Suprapubic skin (tissue), 4 donors: ENCODE data around the gene ZBTB44. TPM values are rescaled to one million over a fixed set of nuclear protein-coding genes. Genes with fewer than 3 reads are reported as not detected.
"Not testable (repeated sequence)": the region's sequence is repeated elsewhere in the genome, so short reads cannot be mapped to it uniquely, and the experiment has no call there.

Experiments
- DNase-seq, 2 donors: peaks; one replicate each; pipeline ENCODE4 v3.0.0-alpha.2; 2019; ENCODE audit warnings: low spot score in 2 of 2
- H3K27ac ChIP-seq: fragments of 200-600 bp; sonication (generic); one replicate; pipeline ENCODE4 v1.5.1; 2019
- H3K27me3 ChIP-seq: fragments of 200-600 bp; sonication (generic); one replicate; pipeline ENCODE4 v1.5.1; 2019
- H3K36me3 ChIP-seq: fragments of 200-600 bp; sonication (generic); one replicate; pipeline ENCODE4 v1.5.1; 2019
- H3K4me1 ChIP-seq: fragments of 200-600 bp; sonication (generic); one replicate; pipeline ENCODE4 v1.5.1; 2019
- H3K4me3 ChIP-seq: fragments of 200-600 bp; sonication (generic); one replicate; pipeline ENCODE4 v1.5.1; 2019; ENCODE audit warnings: mild to moderate bottlenecking
- H3K9me3 ChIP-seq: fragments of 200-600 bp; sonication (generic); one replicate; pipeline ENCODE4 v1.5.1; 2019
- CTCF ChIP-seq, 2 donors: fragments of 200-600 bp in 1 of 2; fragments of 450-650 bp in 1 of 2; sonication (generic) in 1 of 2; IDR thresholded peaks; one replicate each; pipeline ENCODE4 v1.5.1; 2016 to 2019; ENCODE audit warnings: antibody characterized with exemption in 2 of 2, mild to moderate bottlenecking in 1 of 2, moderate library complexity in 1 of 2
- EP300 ChIP-seq: sonication (generic); formaldehyde crosslinking; IDR thresholded peaks from one replicate; pipeline ENCODE4 v1.6.1; 2017; ENCODE audit warnings: antibody characterized with exemption
- POLR2A ChIP-seq, 2 donors: fragments of 450-650 bp; IDR thresholded peaks; one replicate each; pipeline ENCODE4 v1.6.1; 2017; ENCODE audit warnings: antibody characterized with exemption in 2 of 2, mild to moderate bottlenecking in 2 of 2, moderate library complexity in 2 of 2
- POLR2AphosphoS5 ChIP-seq, 3 donors: sonication (generic); formaldehyde crosslinking; IDR thresholded peaks; one replicate each; pipeline ENCODE4 v1.6.1; 2017; ENCODE audit warnings: antibody characterized with exemption in 3 of 3
- WGBS: methylation state at CpG from one replicate; pipeline ENCODE4 v1.1.5; 2018; 5-methylcytosine and 5-hydroxymethylcytosine counted together
- total RNA-seq, 4 donors: library from RNA; depleted of rRNA; stranded (reverse); fragments of >200 nt; gene quantifications; one replicate each; pipeline ENCODE4 v1.1.0, GENCODE V29; 2016

ZBTB44 gene
- total RNA-seq, 4 donors from 2014 or later = 28.7 to 89.5 (median 69.1) TPM

- TF ChIP-seq EP300 (no peak), CTCF (IDR thresholded peaks at IDR 0.05) (no peak), POLR2A (IDR thresholded peaks at IDR 0.05) (no peak), POLR2AphosphoS5 (IDR thresholded peaks at IDR 0.05) (no peak)
- H3K27ac ChIP-seq = no peak overlapping the region
Measured at GRCh38 chr11:130194241-130195023, 120.3 kb downstream of the ZBTB44 start.

GRCh38 chr11:130193551-130193950 lies 121.2 kb downstream of the ZBTB44 start:
- DNase-seq, H3K9me3 ChIP-seq, H3K4me1 ChIP-seq, H3K27ac ChIP-seq, H3K4me3 ChIP-seq, H3K27me3 ChIP-seq: not testable (repeated sequence)
- WGBS = 97% methylated on average over 14 of the region's 14 CpGs
- peaks cover 60% of the 10 kb centered on the region for H3K36me3 ChIP-seq

More at GRCh38 chr11:130194241-130195023, 120.3 kb downstream of the ZBTB44 start:
- WGBS = 96% methylated on average over 6 of the region's 21 CpGs
- DNase-seq = no peak
- Histone ChIP-seq H3K4me1 (no peaks in the 10 kb centered on the region), H3K36me3 (peaks cover 66% of the 10 kb centered on the region), H3K4me3 (no peak overlapping the region), H3K27me3 (no peaks in the 10 kb centered on the region), H3K9me3 (no peaks in the 10 kb centered on the region)

DNA sequence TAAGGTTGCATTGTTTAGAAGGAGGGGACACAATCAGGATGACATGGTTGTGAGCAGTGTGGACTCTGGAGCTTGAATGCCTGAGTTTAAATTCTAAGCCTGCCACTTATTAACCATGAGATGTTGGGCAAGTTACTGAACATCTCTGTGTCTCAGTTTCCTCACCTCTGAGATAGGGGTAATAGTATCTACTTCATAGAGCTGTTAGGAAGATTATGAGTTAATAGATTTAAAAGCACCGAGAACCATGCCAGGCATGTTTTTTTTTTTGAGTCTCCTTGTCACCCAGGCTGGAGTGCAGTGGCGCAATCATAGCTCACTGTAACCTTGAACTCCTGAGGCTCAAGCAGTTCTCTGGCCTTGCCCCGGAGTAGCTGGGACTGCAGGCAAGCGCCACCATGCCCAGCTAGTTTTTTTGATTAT lies 121.9 kb downstream of the ZBTB44 start:
- TF ChIP-seq POLR2AphosphoS5 (IDR thresholded peaks at IDR 0.05) (no peak), POLR2A (IDR thresholded peaks at IDR 0.05) (no peak), EP300 (no peak), CTCF (IDR thresholded peaks at IDR 0.05) (no peak)
- 76% methylated on average over 4 of the region's 4 CpGs for WGBS
- no peaks in the 10 kb centered on the region for H3K9me3 ChIP-seq
- H3K27me3 ChIP-seq = no peaks in the 10 kb centered on the region
- no peak overlapping the region for H3K4me3 ChIP-seq
- peaks cover 56% of the 10 kb centered on the region for H3K36me3 ChIP-seq
- H3K4me1 ChIP-seq = peaks cover 3% of the 10 kb centered on the region
- no peak for DNase-seq
- H3K27ac ChIP-seq = no peak overlapping the region

GRCh38 chr11:130191896-130192295 lies 122.8 kb downstream of the ZBTB44 start:
- peaks cover 47% of the 10 kb centered on the region for H3K36me3 ChIP-seq
- peaks cover 8% of the 10 kb centered on the region for H3K4me1 ChIP-seq
- TF ChIP-seq POLR2A (IDR thresholded peaks at IDR 0.05) = no peak
- no peak for TF ChIP-seq CTCF (IDR thresholded peaks at IDR 0.05)
- no peak for TF ChIP-seq EP300
- no peak for TF ChIP-seq POLR2AphosphoS5 (IDR thresholded peaks at IDR 0.05)
- no peak overlapping the region for H3K27ac ChIP-seq
- H3K4me3 ChIP-seq = no peak overlapping the region
- no peaks in the 10 kb centered on the region for H3K27me3 ChIP-seq
- no peak for DNase-seq
- WGBS = 90% methylated on average over 14 of the region's 14 CpGs
- no peaks in the 10 kb centered on the region for H3K9me3 ChIP-seq

- Histone ChIP-seq H3K36me3 (peaks cover 39% of the 10 kb centered on the region), H3K27ac (no peak overlapping the region), H3K9me3 (no peaks in the 10 kb centered on the region), H3K4me3 (no peak overlapping the region), H3K4me1 (peaks cover 8% of the 10 kb centered on the region), H3K27me3 (no peaks in the 10 kb centered on the region)
- no peak for TF ChIP-seq POLR2A (IDR thresholded peaks at IDR 0.05)
- DNase-seq = no peak
- WGBS = 91% methylated on average over 12 of the region's 29 CpGs
Measured at GRCh38 chr11:130190371-130190881, 124.3 kb downstream of the ZBTB44 start.

GRCh38 chr11:130189492-130190210 lies 125.1 kb downstream of the ZBTB44 start:
- H3K27ac ChIP-seq = no peak overlapping the region
- no peak for TF ChIP-seq POLR2A (IDR thresholded peaks at IDR 0.05)
- TF ChIP-seq EP300 = no peak
- no peak for TF ChIP-seq CTCF (IDR thresholded peaks at IDR 0.05)
- no peak for TF ChIP-seq POLR2AphosphoS5 (IDR thresholded peaks at IDR 0.05)
- 85% methylated on average over 20 of the region's 32 CpGs for WGBS
- H3K36me3 ChIP-seq = peaks cover 34% of the 10 kb centered on the region
- H3K9me3 ChIP-seq = no peaks in the 10 kb centered on the region
- no peaks in the 10 kb centered on the region for H3K27me3 ChIP-seq
- DNase-seq = no peak
- H3K4me1 ChIP-seq = peaks cover 8% of the 10 kb centered on the region
- H3K4me3 ChIP-seq = no peak overlapping the region
